NCI-H146 treated with DMSO at 0.1 percent for 48 hours (cell line): Measurements from ENCODE around the gene SLC35A5.

ENCODE experiments used
- DNase-seq: peaks from one replicate; lab custom pipeline; 2025; ENCODE audit not compliant: unreplicated experiment; lab: John Stamatoyannopoulos, UW

The SLC35A5 gene

DNA sequence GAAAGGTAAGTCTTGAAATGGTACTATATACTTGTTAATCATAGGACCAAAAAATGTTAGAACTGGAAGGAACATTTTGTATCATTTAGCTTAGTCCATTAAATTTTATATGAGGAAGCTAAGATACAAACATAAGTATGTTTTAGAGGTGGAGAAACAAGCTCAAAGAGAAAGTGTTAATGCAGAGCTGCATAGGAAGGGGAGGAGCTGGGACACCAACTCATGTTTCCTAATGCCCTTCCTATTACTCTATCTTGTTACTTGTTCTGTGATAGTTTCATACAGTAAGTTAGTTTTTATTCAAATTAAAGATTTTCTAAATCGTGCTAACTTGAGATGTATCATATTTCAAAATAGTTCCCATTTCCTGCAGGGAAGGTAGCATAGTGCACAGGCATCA, 7.4 kb downstream of the SLC35A5 start:
- DNase-seq = no peak

- DNase-seq = no peak
These were observed 10.9 kb downstream of the SLC35A5 start for GRCh38 chr3:112572701-112573100.

GRCh38 chr3:112579232-112579631, 17.4 kb downstream of the SLC35A5 start:
- no peak for DNase-seq

GRCh38 chr3:112579697-112580096, 17.9 kb downstream of the SLC35A5 start:
- no peak for DNase-seq

DNA sequence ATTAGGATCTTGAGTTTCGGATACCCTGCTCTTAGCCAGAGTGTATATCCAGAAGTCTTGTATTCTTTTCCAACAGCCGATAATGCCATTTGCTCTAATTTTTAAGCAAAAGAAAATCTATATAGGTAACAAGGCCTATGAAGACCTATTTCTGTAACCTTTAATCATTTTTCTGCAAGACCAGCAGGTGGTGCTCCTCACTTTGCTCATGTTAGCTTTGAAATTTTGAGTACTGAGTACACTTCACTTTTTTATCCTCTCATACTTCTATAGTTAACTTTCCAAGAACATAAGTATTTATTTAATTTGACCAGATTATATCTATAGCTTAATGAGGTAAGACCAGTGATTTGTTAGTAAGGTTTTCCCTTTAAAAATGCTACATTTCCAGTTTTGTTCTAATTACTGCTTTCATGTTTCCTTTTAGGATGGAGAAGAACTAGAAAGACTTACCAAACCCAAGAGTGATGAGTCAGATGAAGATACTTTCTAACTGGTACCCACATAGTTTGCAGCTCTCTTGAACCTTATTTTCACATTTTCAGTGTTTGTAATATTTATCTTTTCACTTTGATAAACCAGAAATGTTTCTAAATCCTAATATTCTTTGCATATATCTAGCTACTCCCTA, 20.5 kb downstream of the SLC35A5 start:
- peak; percentile 66 for DNase-seq

- no peak for DNase-seq
These were observed 21.3 kb downstream of the SLC35A5 start for GRCh38 chr3:112583105-112583504.

- DNase-seq = no peak
These were observed 23.9 kb downstream of the SLC35A5 start for GRCh38 chr3:112585782-112586181.

- no peak for DNase-seq
These were observed 25.5 kb downstream of the SLC35A5 start for GRCh38 chr3:112587336-112587735.

DNA sequence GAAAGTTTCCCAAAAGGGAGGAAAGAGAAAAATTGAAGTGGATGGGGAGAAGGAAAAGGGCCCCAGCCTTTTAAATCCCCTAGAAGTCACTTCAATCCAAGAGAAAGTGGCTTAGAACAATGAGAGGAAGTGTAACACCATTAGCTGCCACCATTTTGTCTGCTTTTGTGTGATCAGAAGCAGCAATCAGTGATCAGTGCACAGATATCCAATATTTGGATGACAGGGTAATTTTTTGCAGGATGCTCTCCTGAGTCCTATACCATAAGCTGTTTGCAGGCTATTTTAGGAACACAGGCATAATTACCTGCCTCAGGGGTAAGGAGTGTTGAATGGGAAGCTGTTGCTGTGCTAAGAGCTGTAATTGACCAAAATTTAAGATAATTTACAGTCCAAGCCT, 31.4 kb downstream of the SLC35A5 start:
- DNase-seq = no peak

DNA sequence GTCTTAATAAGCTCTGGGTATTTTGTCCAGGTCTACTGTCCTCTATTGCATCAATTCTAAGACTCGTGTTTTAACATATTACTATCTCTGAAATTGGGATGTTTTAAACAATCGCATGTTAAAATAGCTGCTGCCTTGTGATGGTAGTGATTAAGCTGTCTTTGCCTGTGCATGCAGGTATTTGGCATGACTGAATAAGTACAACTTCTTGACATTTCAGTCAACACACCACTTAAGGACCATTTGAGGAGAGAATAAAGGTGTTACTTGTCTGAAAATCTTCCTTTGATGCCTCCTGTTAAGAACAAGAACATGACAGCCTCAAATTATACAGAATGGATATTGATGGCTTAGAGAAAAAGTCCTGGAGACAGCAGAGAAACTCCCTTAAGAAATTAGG, 33.0 kb downstream of the SLC35A5 start:
- DNase-seq = no peak

GRCh38 chr3:112597945-112598344, 36.1 kb downstream of the SLC35A5 start:
- no peak for DNase-seq

DNA sequence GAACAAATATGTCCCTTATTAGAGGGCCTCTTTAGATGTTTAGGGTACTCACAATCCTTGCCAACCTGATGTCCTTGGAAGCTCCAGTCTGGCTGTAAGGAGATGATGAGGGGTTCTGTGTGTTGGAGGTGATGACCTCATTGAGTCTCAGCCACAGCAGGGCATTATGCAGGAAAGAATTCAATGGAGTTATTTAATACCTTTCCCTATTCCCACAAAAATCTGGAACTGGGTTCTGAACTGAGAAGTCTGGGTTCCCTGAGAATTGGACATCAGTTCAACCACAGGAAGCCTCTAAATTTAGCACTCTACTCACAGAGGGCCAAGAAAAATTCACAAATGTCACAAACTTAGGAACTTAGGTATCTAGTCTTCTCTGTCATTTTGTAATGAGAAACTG, 36.9 kb downstream of the SLC35A5 start:
- no peak for DNase-seq

DNA sequence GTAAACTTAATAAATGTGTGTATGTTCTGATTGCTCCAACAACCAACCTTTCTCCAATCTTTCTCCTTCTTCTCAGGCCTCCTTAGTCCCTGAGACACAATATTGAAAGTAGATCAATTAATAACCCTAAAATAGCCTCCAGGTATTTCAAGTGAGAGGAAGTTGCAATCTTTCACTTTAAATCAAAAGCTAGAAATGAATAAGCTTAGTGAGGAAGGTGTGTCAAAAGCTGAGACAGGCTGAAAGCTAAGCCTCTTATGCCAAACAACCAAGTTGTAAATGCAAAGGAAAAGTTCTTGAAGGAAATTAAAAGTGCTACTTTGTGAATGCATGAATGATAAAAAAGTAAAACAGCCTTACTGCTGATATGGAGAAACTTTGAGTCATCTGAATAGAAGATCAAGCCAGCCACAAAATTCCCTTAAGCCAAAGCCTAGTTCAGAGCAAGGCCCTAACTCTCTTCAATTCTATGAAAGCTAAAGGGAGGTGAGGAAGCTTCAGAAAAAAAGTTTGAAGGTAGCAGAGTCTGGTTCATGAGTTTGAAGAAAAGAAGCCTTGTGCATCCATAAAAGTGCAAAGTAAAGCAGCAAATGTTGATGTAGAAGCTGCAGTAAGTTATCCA, 40.5 kb downstream of the SLC35A5 start:
- DNase-seq = no peak

DNA sequence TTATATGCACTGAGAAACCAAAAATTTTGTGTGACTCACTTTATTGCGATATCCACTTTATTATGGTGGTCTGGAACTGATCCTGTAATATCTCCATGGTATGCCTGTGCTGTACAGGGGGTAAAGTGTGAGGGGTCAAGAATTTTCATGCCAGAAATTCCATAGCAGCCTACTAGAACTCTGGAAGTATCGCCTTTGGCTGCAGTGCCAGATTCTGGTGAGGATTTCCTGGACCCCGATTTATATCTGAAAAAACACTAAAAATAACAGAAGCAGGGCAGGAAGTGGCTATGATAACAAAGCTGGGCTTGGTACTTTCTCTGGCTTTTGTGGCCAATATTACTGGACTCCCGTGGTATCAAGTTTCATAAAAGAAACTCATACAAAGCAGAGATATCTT, 42.7 kb downstream of the SLC35A5 start:
- peak; percentile 54 for DNase-seq

DNA sequence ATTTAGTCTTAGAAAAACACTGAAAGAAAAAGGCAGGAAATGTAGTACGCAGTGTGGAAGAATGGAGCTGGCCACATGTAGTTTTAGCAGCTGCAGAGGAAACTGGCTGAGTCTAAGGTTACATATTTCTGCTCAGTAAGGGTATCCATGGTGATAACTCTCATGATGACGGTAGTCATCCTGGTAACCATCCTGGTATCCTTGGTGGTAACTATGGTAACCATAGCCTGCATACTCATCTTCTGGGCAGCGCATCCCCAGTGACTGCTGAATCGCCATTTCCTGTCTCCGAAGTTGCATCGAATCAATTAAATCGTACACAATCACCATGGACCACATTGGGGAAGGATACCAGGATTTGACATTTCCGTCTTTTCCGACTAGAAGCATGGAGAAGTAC, 43.4 kb downstream of the SLC35A5 start:
- DNase-seq = peak; percentile 96

DNA sequence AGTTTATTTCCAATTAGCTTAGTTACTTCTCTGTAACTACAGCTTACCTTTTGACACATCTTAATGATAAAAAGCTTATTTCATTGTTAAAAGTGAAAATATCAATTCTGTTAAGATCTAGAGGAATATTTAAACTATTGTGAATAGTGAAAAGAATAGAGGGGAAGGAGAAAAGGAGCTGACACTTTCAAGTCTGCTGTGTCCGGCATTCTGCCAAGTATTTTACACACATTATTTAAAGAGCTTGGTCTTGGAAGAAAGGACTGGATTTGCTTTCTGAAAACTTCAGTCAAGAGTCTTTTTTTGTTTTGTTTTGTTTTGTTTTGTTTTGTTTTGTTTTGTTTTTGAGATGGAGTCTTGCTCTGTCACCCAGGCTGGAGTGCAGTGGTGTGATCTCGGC, 44.3 kb downstream of the SLC35A5 start:
- no peak for DNase-seq

GRCh38 chr3:112607863-112608262, 46.0 kb downstream of the SLC35A5 start:
- DNase-seq = no peak

GRCh38 chr3:112610121-112610520, 48.3 kb downstream of the SLC35A5 start:
- DNase-seq = no peak

DNA sequence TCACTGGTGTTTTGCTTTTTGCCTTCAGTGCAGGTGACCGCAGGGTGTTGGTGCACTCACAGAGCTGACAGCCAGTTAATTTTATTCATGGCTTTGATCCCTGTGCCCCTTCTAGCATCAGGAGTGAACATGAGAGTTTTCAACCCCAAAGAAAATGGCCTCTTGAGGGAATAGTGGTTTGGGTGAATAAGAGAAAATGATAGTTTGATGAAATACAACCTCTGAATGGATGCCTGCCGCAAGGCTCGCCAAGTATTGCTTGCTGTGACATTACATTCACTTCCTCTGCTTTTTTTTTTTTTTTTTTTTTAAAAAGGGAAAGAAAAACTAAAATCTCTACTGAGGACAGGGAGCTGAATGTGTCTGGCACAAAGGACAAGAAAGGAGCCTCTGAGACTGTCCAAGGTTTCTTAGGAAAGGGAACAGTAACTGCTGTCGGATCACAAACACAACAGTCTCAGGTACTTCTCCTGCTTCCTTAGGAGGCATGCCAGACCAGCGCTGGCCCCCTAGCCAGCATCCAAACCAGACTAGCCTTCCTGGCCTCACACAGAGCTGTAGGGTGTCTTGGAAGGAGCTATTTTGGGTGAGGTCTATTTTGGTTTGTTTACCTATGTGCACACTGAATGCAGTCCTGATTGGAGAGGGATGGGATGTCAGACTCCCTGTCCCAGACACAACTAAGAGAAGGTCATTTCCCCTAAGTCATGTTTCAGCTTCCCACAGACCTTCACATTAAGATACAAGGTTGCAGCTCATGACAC, 50.1 kb downstream of the SLC35A5 start:
- no peak for DNase-seq

DNA sequence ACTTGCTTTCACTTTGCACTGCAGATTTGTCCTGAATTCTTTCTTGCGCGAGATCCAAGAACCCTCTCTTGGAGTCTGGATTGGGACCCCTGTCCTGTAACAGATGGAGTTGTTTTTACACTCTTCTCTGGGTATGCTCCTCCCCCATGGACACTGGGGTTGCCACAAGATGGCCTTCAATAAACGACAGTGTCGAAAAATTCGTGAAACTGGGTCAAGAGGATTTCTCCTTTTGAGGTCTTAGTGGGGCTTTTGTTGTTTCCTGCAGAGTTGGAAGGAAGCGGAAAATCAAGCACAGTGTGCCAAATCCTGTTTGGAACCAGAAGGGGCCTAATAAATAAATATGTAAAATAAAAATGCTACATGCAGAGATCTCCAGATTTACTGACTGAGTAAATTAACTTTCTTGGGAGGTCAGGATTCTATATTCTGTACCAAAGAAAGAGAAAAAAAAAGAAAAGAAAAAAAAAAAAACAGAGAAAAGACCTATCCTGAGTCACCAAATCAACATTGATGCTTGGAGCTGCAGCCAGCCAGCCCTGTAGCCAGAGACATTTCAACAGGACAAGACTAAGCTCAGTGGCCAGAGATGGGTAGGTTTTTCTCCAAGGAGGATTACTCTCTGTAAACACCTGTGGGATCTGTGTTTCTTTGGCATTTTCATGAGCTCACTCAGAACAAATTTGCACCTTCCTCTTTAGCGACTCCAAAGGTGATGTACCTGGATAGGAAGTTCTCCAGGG, 54.3 kb downstream of the SLC35A5 start:
- no peak for DNase-seq

- no peak for DNase-seq
These were observed 55.4 kb downstream of the SLC35A5 start for GRCh38 chr3:112617285-112617684.

DNA sequence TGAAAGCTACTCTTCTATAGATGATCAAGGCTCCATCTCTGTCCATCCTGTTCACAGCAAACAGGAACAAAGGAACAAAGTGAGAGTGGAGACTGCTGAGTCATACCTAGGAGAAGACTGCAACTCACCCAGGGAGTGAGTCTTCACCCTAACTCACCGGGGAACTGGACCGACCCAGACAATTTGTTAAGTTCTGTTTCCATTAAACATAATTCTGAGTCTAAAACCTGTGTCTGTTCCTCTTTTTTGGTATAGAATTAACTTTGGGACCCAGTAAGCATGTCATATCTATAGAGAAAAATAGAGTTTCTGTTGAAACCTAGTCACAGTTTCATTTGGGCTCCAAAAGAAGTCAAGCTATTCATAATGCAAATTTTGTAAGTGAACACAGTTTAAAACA, 57.5 kb downstream of the SLC35A5 start:
- DNase-seq = no peak
